Superior temporal gyrus (tissue), 1 donor: ENCODE data around the gene FAM120B.

Source experiments
- DNase-seq: peaks from one replicate; pipeline ENCODE4 v3.0.0-alpha.2; 2016; ENCODE audit errors: extremely low spot score

Gene FAM120B

DNA sequence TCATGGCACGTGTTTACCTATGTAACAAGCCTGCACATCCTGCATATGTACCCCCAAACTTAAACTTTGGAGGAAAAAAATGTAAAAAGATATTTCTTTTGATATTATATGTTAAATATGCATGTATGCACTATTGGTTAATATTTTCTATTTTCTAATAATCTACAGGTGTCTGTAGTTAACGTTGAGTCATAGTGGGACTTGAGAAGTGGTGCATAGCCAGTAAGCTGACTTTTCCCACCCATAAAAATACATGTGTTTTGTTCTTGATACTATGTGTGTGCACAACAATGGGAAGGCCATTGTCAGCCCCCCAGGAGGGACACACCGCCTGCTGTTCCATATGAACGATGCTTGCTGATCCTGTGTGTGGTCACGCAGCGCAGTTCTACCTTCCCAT lies 49.1 kb downstream of the FAM120B start:
- DNase-seq = no peak

DNA sequence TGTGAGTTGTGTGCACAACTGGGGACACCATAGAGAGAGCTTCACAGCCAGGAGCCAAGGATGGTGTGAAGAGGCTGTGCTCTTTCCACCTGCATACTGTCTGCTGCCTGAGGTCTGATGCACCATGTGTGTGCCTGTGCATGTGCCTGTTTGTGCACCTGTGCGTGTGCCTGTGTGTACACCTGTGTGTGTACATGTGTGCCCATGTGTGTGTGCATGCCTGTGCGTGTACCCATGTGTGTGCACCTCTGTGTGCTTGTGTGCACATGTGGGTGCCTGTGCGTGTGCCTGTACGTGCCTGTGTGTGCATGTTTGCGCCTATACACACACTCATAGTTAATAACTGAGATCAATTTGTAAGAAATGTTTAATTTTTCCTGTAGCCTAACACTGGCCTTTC lies 51.3 kb downstream of the FAM120B start:
- no peak for DNase-seq

DNA sequence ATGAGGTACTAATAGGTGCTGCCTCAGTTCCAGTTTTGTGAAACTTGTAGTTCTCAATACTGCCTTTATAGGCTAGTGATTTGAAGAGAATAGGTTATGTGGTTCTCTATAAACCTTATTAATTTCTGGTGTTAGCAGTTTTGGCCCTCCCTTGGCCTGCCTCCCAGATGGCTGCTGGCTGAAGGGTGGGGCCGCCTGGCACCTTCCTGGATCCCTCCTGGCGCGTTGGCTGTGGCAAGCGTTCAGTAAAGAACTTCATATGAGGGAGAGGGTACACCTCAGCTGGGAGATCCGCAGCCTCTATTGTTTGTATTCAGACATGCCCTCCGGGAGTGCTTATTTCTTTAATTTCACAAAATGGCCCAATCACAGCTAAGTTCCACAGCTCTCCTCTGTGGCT lies 51.9 kb downstream of the FAM120B start:
- no peak for DNase-seq

DNA sequence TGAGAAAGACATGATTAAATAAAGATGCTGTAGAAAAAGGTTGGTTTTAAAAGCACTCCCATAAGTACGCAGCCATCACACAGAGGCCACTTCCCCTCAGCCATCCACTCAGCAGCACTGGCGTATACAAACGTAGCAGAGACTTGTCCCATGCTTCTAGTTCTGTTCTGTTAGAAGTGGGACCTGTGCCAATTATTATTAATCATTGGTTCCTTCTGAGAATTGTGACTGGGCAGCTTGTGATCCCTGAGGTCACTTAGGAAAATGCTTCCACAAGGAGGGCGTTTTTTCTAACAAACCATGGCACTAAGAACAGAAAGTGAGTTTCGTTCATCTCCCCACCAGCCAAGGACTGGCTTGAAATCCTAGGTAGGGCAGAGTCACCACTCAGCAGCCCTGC lies 53.9 kb downstream of the FAM120B start:
- no peak for DNase-seq

DNA sequence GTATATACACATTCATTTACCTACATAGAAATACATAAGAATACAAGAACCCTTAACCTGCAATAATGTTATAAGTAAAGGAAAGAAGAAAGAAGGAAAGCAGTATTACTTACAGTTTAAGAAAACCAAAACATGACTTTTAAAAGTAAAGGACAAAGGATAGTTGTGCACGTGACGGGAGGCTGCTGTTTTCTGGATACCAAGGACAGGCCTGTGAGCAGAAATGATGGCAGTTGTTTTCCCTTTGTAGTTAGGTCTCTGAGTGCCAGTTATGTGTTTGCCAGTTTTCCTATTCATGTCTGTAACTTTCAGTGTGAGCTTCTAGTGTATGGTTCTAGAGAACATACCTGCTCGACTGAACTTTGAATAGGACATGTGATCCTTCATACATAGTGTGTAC lies 54.8 kb downstream of the FAM120B start:
- DNase-seq = no peak

DNA sequence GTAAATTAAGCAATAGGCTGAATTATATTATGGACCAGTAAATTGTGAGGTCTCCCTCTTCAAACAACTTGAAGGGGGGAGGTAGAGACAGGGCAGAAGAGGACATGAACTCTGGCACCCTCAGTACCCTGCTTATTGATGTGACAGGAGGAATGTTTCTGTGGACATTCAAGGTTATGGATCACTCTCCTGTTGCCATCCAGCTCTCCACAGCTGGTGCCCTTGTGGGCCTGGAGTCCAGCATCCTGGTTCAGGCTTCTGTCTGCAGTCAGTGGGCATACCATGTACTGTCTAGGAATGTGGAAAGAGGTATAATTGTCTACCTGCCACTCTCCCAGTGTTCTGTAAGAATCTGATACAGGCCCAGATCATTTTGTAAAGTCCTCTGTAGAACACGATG lies 55.6 kb downstream of the FAM120B start:
- DNase-seq = no peak

DNA sequence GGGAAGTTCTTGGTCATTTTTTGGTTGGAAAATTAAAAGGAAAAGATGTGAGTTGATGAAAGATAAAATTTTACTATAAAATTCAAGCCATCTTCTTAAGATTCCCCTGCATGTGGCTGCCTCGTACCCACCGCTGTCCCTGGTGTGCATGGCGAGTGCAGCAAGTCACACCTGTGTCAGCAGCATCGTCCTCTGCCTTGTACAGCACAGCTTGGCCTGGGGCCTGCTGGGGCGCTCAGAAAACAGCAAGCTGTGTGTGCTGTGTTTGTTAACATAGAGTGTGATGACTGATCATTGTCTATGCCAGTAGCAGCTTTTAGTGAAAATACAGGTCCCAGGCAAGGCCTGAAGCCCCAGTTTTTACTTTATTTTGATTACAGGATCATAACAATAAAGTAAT lies 56.7 kb downstream of the FAM120B start:
- no peak for DNase-seq

DNA sequence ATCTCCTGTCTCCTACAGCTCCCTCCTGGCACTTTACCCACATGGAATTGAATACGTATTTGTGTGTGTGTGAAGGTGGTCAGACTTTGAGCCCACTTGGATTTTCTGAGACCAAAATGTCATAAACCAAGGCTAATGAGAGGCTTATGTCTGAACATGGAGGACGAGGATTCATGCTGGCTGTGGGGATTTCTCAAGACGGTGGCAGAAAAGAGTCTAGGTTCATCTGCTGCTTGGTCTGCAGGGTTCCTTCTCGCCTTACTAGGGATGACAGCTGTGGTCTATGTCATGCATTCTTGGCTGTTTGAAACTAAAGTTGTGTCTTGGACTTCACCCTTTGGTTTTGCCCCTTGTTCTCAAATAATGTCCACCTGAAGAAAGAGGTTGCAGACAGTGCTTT lies 58.6 kb downstream of the FAM120B start:
- no peak for DNase-seq

DNA sequence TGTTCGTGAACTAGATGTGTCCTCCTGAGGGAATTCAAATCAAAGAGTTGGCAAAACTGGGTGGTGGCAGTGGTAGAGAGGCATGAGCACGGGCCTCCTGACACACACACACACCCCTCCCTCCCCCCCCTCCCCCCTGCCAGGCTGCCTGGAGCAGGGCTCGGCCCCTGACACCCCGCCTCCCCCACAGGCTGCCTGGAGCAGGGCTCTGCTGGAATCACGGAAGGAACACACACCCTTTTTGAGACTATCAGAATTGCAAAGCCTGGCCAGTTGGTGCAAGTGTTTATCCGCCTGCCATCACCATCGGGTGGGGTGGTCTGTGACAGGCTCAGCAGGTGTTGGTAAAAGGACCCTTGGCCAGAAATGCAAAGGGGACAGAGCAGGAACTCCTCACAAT lies 59.0 kb downstream of the FAM120B start:
- DNase-seq = no peak

DNA sequence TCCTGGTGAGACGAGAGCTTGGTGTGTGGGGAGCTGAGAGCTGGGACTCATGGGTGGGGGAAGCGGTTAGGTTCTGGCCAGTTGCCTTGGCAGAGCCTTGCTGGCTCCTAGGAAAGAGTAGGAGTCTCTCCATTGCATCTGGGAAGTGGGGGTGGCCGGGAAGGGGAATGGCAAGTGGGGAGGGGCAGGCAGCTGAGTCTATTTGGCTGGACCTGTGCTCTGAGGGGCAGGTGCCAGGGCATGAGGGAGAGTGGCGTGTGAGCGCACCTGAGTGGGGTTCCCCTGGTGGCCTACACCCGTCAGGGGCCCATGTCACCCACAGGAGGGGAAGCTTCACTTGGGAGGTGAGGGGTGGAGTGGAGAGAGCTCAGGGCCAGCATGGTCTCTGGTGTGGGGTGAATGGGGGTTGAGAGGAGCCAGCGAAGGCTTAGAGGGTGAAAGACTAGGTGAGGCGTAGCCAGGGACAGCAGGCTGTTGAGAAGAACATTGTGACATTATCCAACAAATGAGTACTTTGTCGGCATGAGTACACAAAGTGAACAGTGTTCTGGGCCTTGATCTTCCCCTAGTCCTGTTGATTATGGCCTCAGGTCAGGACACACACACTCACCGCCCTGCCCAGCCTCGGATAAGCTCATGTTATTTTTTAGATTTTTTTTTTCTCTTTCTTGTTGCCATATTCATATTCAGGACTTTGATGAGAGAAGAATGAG lies 59.8 kb downstream of the FAM120B start:
- no peak for DNase-seq

DNA sequence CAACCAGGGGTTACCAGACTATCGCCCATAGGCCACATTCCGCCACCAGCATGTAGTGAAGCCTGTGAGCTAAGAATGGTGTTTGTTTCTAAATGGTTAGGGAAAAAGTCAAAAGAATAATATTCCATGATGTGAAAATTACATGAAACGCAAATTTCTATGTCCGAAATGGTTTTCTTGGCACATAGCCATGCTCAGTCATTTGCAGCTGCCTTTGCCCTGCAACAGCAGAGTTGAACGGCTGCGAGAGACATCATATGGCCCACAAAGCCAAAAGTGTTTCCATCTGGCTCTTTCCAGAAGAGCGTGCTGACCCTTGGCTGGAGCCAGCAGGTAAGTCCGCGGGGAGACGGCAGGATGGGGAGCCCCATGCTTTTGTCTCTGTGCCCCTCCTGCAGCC lies 60.7 kb downstream of the FAM120B start:
- peak; percentile 66 for DNase-seq

DNA sequence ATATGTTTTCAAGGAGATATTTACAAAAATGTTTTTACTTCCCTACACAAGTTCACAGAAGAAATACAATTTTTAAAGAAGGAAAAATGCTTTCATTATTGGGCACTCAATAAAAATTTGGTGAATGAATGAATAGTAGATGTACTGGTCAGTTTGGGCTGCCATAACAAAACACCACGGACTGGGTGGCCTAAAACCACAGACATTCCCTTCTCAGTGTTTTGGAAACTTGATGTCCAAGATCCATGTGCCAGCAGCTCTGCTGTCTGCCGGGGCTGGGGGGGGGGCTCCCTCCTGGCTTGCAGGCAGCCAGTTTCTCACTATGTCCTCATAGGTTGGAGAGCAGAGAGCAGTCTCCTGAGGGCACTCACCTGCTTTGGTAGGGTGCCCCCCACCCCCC lies 62.0 kb downstream of the FAM120B start:
- no peak for DNase-seq

DNA sequence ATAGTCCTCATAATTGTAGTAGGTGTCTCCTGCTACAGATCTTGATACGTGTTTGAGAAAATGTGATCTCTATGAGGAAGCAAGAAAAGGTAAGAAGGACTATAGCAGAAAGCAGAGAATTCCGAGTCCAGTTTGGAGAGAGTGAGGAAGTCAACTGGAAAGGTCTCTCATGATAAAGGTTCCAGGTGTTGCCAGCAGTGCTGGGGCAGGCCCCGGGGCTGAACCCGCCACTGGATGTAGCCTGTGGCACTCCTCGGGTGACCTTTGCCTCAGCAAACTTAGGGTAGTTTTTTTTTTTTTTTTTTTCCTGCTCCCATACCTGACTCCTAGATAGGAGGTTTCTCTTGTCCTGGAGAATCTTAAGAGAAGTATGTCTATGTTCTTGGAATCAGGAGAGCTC lies 62.8 kb downstream of the FAM120B start:
- no peak for DNase-seq

DNA sequence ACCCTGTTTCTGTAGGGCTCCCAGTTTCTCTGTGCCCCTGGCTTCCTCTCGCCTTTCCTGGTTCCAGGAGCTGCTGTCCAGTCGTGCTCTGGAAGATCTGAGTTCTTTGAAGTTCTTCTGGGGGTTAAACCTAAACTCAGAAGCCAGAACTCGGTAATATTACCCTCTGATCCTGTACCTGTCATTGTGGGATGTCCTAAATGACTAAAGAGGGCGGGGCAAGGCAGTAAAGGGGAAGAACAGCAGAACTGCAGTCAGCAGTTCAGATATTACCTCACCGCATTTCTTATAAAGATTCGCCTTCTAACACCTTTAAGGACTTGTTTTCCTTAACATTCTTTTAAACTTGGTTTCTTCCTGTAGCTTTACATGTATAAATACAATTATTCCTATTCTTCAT lies 63.9 kb downstream of the FAM120B start:
- no peak for DNase-seq

DNA sequence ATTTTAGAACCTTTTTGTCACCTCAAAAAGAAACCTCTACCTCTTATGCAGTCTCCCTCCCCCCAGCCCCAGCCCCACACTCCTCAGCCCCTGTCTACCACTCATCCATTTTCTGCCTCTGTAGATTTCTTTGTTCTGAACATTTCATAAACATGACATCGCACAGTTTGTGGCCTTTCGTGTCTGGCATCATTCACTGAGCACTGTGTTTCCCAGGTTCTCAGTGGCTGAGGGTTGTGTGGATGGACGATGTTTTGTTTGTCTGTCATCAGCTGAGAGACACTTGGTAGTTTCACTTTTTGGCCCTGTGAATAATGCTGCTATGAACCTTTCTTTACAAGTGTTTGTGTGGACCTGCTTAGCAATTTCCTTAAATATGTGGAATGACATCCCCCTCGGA lies 64.5 kb downstream of the FAM120B start:
- no peak for DNase-seq

DNA sequence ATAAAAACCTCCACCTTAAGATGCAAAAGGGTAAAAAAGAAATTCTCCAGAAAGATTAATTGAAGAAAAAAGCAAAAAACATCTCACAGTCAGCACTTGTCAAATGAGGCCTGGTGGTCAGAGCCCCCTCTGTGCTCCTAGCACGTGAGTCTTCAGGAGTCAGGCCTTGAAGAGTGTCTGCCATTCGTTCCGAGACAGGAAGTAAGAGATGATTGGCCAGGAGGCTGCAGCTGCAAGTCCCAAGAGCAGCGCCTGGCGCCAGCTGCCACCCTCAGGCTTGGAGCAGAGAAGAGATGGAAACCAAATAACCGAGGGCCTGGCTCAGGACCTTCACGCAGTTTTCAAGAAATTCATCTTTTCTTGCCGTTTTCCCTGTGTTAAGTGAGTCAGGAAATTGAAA lies 65.0 kb downstream of the FAM120B start:
- DNase-seq = peak; percentile 78

DNA sequence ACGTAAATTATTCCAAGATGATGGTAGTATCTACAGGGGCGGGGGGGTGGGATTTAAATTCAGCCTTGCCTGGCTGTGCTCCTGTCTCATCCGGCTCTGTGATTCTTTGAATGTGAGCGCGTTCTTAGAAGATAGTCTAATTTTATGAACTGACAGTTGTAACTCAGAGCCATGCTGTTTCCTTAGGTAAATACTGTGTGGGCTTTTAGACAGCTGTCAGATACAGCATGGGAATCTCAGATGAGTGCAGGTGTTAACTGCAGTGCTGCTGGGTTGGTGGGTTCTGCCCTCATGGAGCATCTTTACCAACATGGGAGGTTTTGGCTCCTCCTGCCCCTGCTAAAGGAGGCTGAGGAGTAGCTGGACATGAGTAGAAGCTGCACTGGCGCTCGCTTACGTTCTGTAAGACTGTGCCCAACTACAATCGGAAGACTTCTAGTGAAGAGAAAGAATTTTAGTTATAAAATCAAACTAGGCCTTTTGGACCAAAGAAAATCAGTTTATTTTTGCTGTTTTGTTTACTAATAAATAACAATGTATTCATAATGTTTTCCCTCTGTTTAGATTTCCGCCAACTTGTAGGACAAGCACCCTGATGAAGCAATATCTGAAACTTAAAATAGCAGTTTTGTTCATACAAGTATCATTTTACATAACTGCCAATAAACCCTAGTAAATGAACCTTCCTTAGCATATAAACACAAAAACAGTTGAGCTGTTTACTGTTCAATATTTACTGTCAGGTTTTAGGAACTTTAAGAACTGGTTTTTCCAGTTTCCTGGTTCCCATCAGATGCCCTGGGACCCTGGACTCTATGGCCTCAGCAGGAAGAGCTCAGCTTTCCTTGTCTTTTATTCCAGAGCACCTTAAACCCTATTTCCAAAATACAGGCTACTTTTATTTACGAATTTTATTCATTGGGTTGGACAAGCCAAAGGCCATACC lies 66.1 kb downstream of the FAM120B start:
- no peak for DNase-seq

DNA sequence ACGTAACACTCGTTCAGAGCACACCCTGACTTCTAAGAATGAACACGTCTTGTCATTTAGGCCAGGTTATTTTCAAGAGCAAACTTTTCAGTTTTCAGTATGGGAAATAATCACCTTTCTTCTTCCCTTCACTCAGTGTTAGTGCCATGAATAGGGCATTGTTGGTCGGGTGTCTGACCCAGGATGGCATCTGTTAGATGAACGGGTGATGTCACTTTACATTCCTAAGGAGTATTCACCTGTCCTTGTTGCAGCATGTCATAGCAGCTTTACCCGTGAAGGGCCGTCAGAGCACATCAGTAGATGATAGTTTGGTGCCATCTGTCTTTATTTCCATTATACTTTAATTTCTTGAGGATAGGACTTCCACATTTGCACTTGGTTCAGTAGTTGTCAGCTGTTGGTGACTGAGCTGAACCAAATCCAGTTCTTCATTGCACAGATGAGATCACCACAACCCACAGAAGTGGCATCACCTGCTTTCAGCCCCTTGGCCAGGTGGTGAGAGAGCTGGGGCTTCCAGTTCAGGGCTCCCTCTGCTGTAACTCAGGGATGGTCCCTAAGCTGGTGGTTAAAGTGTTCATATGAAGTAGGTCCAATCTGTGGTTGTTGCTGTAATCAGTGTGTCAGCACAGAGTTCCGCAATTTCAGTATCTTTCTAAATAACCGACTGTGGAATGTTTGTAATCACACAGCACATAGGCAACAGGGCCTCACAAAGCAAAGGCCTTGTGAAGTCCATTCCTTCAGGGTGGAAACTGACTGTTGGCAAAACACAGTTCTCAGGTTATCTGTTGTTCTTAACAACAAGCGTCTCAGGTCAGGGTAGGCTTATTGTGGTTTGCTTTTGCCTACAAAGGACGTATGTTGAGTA lies 68.2 kb downstream of the FAM120B start:
- DNase-seq = no peak

DNA sequence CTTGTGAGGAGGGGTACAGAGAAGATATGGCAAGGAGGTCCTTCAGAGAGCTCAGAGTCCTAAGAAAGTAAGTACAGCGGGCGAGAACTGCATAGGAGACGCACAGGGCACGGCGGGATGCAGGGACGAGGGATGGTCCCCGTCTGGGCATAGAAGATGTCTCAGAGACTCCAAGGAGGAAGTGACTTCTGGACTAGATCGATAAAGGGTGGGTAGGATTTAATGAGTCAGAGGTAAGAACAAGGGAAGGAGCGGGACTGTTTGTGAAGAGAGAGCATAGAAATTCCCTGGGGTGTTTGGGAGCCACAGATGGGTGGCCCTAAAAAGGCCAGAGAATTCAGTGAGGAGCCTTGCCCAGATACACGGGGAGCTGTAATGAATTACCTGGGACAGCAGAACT lies 69.1 kb downstream of the FAM120B start:
- DNase-seq = no peak

DNA sequence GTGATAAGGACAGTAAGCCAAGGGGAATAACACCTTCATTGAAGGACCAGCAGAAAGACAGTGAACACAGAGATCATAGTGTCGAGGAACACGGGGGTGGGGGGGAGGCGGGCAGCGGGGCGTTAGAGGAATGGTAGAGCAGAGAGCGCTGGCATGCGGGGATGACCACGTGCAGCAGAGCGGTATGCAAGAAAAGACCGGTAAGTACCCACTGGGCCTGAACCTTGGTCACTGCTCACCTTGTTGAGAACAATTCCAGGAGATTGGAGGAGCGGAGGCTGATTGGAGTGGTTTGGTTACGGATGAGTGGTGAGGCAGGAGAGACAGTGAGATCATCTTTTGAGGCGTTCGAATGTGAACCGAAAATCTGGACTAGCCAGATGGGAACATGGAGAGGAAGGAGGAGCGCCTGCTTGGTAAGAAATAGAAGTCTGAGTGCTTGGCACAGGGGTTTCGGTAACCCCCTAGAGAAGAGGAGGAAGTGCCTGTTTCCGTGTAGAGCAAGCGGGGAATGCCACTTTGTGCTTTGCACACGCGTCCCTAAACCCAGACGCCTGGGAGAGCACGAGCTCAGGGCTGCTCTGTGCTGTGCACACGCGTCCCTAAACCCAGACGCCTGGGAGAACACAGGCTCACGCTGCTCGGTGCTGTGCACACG lies 70.0 kb downstream of the FAM120B start:
- DNase-seq = no peak

DNA sequence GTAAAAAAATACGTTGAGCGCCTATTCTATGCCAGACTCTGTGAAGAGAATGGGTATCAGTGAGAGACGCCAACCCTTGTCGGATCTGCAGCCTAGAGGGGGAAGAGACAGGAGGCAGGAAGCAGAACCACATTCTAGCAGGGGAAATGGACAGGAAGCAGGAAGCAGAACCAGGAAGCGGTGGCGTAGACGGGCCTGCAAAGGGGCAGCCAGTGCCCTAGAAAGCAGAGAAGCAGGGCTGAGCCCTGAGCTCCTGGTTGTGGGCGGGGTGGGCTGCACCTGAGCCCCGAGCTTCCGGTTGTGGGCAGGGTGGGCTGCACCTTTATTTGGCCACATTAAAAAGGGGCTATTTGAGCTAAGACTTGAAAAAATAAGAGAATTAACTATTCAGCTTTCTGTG lies 71.9 kb downstream of the FAM120B start:
- DNase-seq = no peak

DNA sequence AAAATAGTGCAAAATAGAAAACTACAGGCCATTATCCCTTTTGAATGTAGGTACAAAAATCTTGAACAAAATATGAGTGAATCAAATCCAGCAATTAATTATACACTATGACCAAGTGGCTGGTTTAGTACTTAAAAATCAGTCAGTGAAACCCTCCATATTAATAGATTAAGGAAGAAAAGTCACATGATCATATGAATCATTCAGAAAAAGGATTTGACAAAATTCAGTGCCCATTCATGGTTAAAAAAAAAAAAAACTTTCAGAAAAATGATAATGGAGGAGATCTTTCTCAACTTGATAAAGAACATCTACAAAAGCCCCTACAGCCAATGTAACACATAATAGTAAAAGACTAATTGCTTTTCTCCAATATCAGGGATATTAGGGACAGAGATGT lies 75.0 kb downstream of the FAM120B start:
- no peak for DNase-seq
